K562 (cell line): ENCODE results near the gene ZC3H12C. TPM values are rescaled to one million over a fixed set of nuclear protein-coding genes. Genes with fewer than 3 reads are reported as not detected.

Source experiments
- ATAC-seq: fragments of 200-7000 bp; cut with Tn5 transposase; 3 replicates; pipeline ENCODE4 v1.9.1; 2020; ENCODE audit warnings: moderate library complexity
- BruUV-seq: library from RNA; stranded (reverse); fragments of 400-500 nt; replicated peaks from 2 replicates; lab custom pipeline; 2021; lab: Mats Ljungman, UMichigan
- CTCF ChIA-PET: fragments of 300-600 bp; formaldehyde crosslinking; extraction: SDS; loops from one replicate; lab custom pipeline; 2021; ENCODE audit warnings: low intra/inter-chr PET ratio; lab: Yijun Ruan, JAX
- POLR2A ChIA-PET: fragments of 300-600, 350-650 bp; sonication (Branson Sonifier 250); formaldehyde crosslinking; extraction: SDS; loops from one replicate; lab custom pipeline; 2021; ENCODE audit warnings: antibody characterized with exemption, inconsistent platforms; lab: Yijun Ruan, JAX
- DNase-seq, 4 experiments: peaks; one replicate each; pipeline versions ENCODE4 v3.0.0 to v3.0.0-alpha.2; 2011 to 2018; ENCODE audit warnings: low spot score in 3 of 4, mixed read lengths in 3 of 4; ENCODE audit errors: extremely low read depth in 1 of 4
- FAIRE-seq: peaks from 2 replicates; lab custom pipeline; 2011; peaks lifted over from hg19 to GRCh38; lab: Jason Lieb, UNC
- H2AFZ ChIP-seq: 2 replicates; pipeline ENCODE4 v1.6.0; 2011; ENCODE audit warnings: low read depth, low read length, control low read depth, inconsistent platforms
- H3K27ac ChIP-seq: fragments of 200-600 bp; 3 replicates; pipeline ENCODE4 v1.8.0; 2011; ENCODE audit warnings: low read depth, mild to moderate bottlenecking, control low read depth, inconsistent platforms, low read length, moderate library complexity, mixed read lengths; ENCODE audit errors: extremely low read depth
- H3K27me3 ChIP-seq, 2 experiments: fragments of 300-600 bp in 1 of 2; 2 replicates in 1 of 2; 3 replicates in 1 of 2; pipeline versions ENCODE4 v1.6.0 to v1.8.0; 2011; ENCODE audit warnings: inconsistent platforms in 2 of 2, low read length in 2 of 2, mild to moderate bottlenecking in 1 of 2, mixed read lengths in 1 of 2, moderate library complexity in 1 of 2; ENCODE audit not compliant: control insufficient read depth in 2 of 2, insufficient read depth in 2 of 2
- H3K36me3 ChIP-seq: fragments of 300-600 bp; 3 replicates; pipeline ENCODE4 v1.8.0; 2011; ENCODE audit warnings: mild to moderate bottlenecking, low read length, inconsistent platforms; ENCODE audit not compliant: control insufficient read depth, insufficient read depth
- H3K4me1 ChIP-seq, 2 experiments: fragments of 200-600 bp in 1 of 2; replicated peaks in 1 of 2; 2 replicates in 1 of 2; 3 replicates in 1 of 2; pipeline versions ENCODE4 v1.5.1 to v1.8.0; 2011; ENCODE audit warnings: inconsistent platforms in 2 of 2, low read length in 2 of 2, mild to moderate bottlenecking in 1 of 2, mixed read lengths in 1 of 2, moderate library complexity in 1 of 2; ENCODE audit not compliant: control insufficient read depth in 2 of 2, insufficient read depth in 2 of 2
- H3K4me2 ChIP-seq: 2 replicates; pipeline ENCODE4 v1.6.1; 2011; ENCODE audit warnings: low read length, control low read depth, inconsistent platforms, mixed read lengths; ENCODE audit not compliant: insufficient read depth
- H3K4me3 ChIP-seq: fragments of 200-600 bp; sonication (generic), shearing (Covaris generic); 2 replicates; pipeline ENCODE4 v1.5.1; 2016; ENCODE audit warnings: control low read depth, inconsistent platforms
- H3K79me2 ChIP-seq: fragments of 200-600 bp; 3 replicates; pipeline ENCODE4 v1.8.0; 2011; ENCODE audit warnings: low read length, inconsistent platforms; ENCODE audit not compliant: control insufficient read depth, insufficient read depth
- H3K9ac ChIP-seq, 2 experiments: 2 replicates each; pipeline versions ENCODE4 v1.6.0 to v1.6.1; 2011; ENCODE audit warnings: low read depth in 2 of 2, low read length in 2 of 2, control low read depth in 1 of 2, inconsistent platforms in 1 of 2, mild to moderate bottlenecking in 1 of 2, mixed read lengths in 1 of 2; ENCODE audit not compliant: insufficient read depth in 1 of 2
- H3K9me1 ChIP-seq: one replicate; pipeline ENCODE4 v1.6.0; 2011; ENCODE audit warnings: inconsistent platforms, mild to moderate bottlenecking, low read length, moderate library complexity; ENCODE audit not compliant: control insufficient read depth, insufficient read depth
- H3K9me3 ChIP-seq: replicated peaks from 2 replicates; pipeline ENCODE4 v1.5.1; 2011; ENCODE audit warnings: low read depth, low read length, inconsistent platforms; ENCODE audit not compliant: control insufficient read depth, insufficient read depth
- H4K20me1 ChIP-seq: replicated peaks from 2 replicates; pipeline ENCODE4 v1.6.1; 2011; ENCODE audit warnings: low read length, inconsistent platforms, mixed read lengths; ENCODE audit not compliant: control insufficient read depth, insufficient read depth
- EP400 ChIP-seq: fragments of 450-650 bp; IDR thresholded peaks from 2 replicates; pipeline ENCODE4 v1.6.1; 2017; ENCODE audit warnings: antibody characterized with exemption, mild to moderate bottlenecking, moderate library complexity
- FOXA1 ChIP-seq: fragments of 450-650 bp; IDR thresholded peaks from 2 replicates; pipeline ENCODE4 v1.6.1; 2016; ENCODE audit warnings: mild to moderate bottlenecking, borderline replicate concordance
- HCFC1 ChIP-seq: IDR thresholded peaks from 2 replicates; pipeline ENCODE4 v1.6.1; 2012; ENCODE audit warnings: low read depth, low read length, improper control_type of control experiment
- HNRNPH1 ChIP-seq: fragments of 200-400 bp; formaldehyde crosslinking; optimal IDR thresholded peaks from 2 replicates; pipeline ENCODE3; 2017; ENCODE audit warnings: low read depth, mild to moderate bottlenecking, low read length, moderate library complexity
- JUN ChIP-seq, 2 experiments: sonication (generic) in 1 of 2; formaldehyde crosslinking in 1 of 2; IDR thresholded peaks; 2 replicates each; pipeline versions ENCODE4 v1.6.1 to v1.8.0; 2012 to 2022; ENCODE audit warnings: borderline replicate concordance in 2 of 2, mild to moderate bottlenecking in 2 of 2, improper control_type of control experiment in 1 of 2, low read depth in 1 of 2, low read length in 1 of 2, missing genetic modification reagents in 1 of 2
- NBN ChIP-seq: fragments of 450-650 bp; IDR thresholded peaks from 2 replicates; pipeline ENCODE4 v1.6.1; 2016; ENCODE audit warnings: low read depth, mild to moderate bottlenecking
- SMARCA5 ChIP-seq: fragments of 450-650 bp; IDR thresholded peaks from 2 replicates; pipeline ENCODE4 v1.6.1; 2016
- TGIF2 ChIP-seq: sonication (generic); formaldehyde crosslinking; IDR thresholded peaks from 2 replicates; pipeline ENCODE4 v1.8.1; 2022; ENCODE audit warnings: mild to moderate bottlenecking, missing genetic modification reagents, moderate library complexity
- ZC3H11A ChIP-seq: IDR thresholded peaks from 2 replicates; pipeline ENCODE4 v1.6.1; 2012; ENCODE audit warnings: low read depth, low read length, improper control_type of control experiment
- WGBS: fragments of 100-300 bp; shearing (Covaris generic); methylation state at CpG from one replicate; pipeline ENCODE4 v1.1.6; 2016; ENCODE audit warnings: low coverage, mixed read lengths; ENCODE audit not compliant: insufficient coverage; ENCODE audit errors: missing lambda C conversion rate; 5-methylcytosine and 5-hydroxymethylcytosine counted together
- in situ Hi-C: fragments of 300-500 bp; cut with MboI; formaldehyde crosslinking; loops from 4 replicates; pipeline ENCODE4 v1.15.0; 2018; ENCODE audit warnings: inconsistent platforms, mixed read lengths
- intact Hi-C: fragments of 100-400 bp; cut with micrococcal nuclease; formaldehyde crosslinking; loops from 2 replicates; pipeline ENCODE4 v1.14.2; 2022
- polyA plus RNA-seq, 8 experiments: library from polyadenylated mRNA; depleted of rRNA in 4 of 8; stranded (reverse) in 5 of 8; unstranded in 3 of 8; fragments of >200 nt; fragmentation: Nextera tagmentation in 2 of 8; fragmentation: Illumina TruSeq in 1 of 8; extraction: Ambion mirVana in 2 of 8; extraction: Trizol in 1 of 8; gene quantifications; 2 replicates each; pipeline versions ENCODE4 v1.2.1 to v1.2.3, GENCODE V29; 2011 to 2014; ENCODE audit warnings: inconsistent platforms in 1 of 8, missing spikeins in 1 of 8
- total RNA-seq, 7 experiments: library from RNA; depleted of rRNA in 6 of 7; stranded (reverse); fragments of >200 nt in 6 of 7; fragmentation: Illumina TruSeq in 2 of 7; extraction: Trizol in 2 of 7; gene quantifications; 2 replicates each; pipeline versions ENCODE4 v1.2.1 to v1.2.3, GENCODE V29; 2011 to 2021; ENCODE audit warnings: low replicate concordance in 1 of 7
- TF ChIP-seq, protein P1 (sequence below), 2 experiments: IDR thresholded peaks in 1 of 2; conservative IDR thresholded peaks in 1 of 2; 2 replicates each; pipeline ENCODE4 v1.6.1; 2016; ENCODE audit warnings: low read depth in 2 of 2, mild to moderate bottlenecking in 1 of 2, missing compliant biosample characterization in 1 of 2, missing genetic modification characterization in 1 of 2, moderate library complexity in 1 of 2
- TF ChIP-seq, protein P2 (sequence below), 2 experiments: fragments of 450-650 bp in 1 of 2; sonication (generic) in 1 of 2; formaldehyde crosslinking in 1 of 2; IDR thresholded peaks in 1 of 2; conservative IDR thresholded peaks in 1 of 2; 2 replicates each; pipeline versions ENCODE4 v1.6.1 to v1.8.1; 2016 to 2023; ENCODE audit warnings: mild to moderate bottlenecking in 2 of 2, moderate library complexity in 2 of 2, inconsistent platforms in 1 of 2, missing genetic modification reagents in 1 of 2

Gene ZC3H12C
- total and polyA plus RNA-seq, 9 of the 15 experiments (the other 6 are each of a cell fraction or from before 2014, with no cell fraction given): 0.56 to 5.9 (median 3.3) TPM

DNA sequence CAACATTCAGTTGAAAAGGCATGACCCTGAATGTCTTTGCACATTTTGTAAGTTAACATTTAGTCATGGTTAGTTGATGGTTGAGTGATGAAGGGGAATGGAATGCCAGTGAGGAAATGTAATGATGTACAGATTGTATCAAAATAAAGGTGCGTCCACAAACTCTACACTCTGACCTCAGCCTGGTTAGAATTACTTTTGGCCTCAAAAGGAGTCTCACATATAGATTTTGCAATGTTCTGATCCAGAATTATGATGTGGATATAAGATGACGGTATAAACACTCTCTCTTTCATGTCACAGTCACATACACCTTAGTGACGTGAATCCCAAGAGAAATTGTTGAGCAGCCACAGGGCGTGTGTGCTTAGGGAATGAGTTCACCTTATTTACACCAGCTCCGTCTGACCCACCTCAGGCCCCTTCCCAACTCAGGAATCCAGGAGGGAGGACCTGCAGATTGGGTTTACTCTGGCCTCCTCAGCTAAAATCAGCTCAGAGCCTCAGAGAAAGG, 103.1 kb downstream of the ZC3H12C start:
- TF ChIP-seq NBN (no peak), JUN (IDR thresholded peaks at IDR 0.05; ENCODE audit: borderline replicate concordance, low read depth, low read length) (no peak), JUN (CRISPR knock-in tag; IDR thresholded peaks at IDR 0.05; ENCODE audit: borderline replicate concordance) (no peak), SMARCA5 (no peak), HCFC1 (no peak), FOXA1 (no peak), HNRNPH1 (no peak), TGIF2 (CRISPR knock-in tag) (no peak), EP400 (no peak), ZC3H11A (no peak)
- TF ChIP-seq, protein P1, sequence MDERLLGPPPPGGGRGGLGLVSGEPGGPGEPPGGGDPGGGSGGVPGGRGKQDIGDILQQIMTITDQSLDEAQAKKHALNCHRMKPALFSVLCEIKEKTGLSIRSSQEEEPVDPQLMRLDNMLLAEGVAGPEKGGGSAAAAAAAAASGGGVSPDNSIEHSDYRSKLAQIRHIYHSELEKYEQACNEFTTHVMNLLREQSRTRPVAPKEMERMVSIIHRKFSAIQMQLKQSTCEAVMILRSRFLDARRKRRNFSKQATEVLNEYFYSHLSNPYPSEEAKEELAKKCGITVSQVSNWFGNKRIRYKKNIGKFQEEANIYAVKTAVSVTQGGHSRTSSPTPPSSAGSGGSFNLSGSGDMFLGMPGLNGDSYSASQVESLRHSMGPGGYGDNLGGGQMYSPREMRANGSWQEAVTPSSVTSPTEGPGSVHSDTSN (CRISPR knock-in tag; IDR thresholded peaks at IDR 0.05; ENCODE audit: low read depth): no peak
- TF ChIP-seq, protein P1 (tag; conservative IDR thresholded peaks at IDR 0.05; ENCODE audit: low read depth): no peak
- TF ChIP-seq, protein P2, sequence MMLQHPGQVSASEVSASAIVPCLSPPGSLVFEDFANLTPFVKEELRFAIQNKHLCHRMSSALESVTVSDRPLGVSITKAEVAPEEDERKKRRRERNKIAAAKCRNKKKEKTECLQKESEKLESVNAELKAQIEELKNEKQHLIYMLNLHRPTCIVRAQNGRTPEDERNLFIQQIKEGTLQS (IDR thresholded peaks at IDR 0.05): no peak
- TF ChIP-seq, protein P2 (CRISPR knock-in tag; conservative IDR thresholded peaks at IDR 0.05): no peak
- no TSS peak for BruUV-seq
- Histone ChIP-seq H3K4me1 (no peaks in the 10 kb centered on the region; a peak in 1 of 5 replicates), H3K36me3 (no peaks in the 10 kb centered on the region), H2AFZ (no peak overlapping the region), H3K4me2 (no peak overlapping the region), H3K79me2 (no peaks in the 10 kb centered on the region), H3K4me3 (no peak overlapping the region), H3K27me3 (no peaks in the 10 kb centered on the region), H3K9ac (no peak overlapping the region), H3K9me3 (no peaks in the 10 kb centered on the region), H3K27ac (no peak overlapping the region), H3K9me1 (no peaks in the 10 kb centered on the region), H4K20me1 (no peaks in the 10 kb centered on the region)
- intact Hi-C loops (loop anchor here (10.0 kb wide), 1 partner anchor 341 kb away; no protein-coding TSS in a partner anchor), in situ Hi-C loops (loop anchor here (25.0 kb wide), 1 partner anchor 1041 kb away; the partner anchor contains the start of gene POU2AF2)
- DNase-seq (no peak), ATAC-seq (no peak), FAIRE-seq (no peak)
- POLR2A ChIA-PET: no interaction called here
- CTCF ChIA-PET: no interaction called here
- WGBS: 43% methylated on average over 5 of the region's 5 CpGs
